Esophagus muscularis mucosa (tissue), 4 donors: ENCODE measurements around the gene ARMC2.

Experiments
- CTCF ChIP-seq, 3 experiments: fragments of 200-600 bp in 2 of 3; fragments of 450-650 bp in 1 of 3; sonication (generic) in 2 of 3; IDR thresholded peaks; one replicate each; pipeline ENCODE4 v1.5.1; 2017 to 2019; ENCODE audit warnings: antibody characterized with exemption in 3 of 3, mild to moderate bottlenecking in 2 of 3, moderate library complexity in 1 of 3
- EP300 ChIP-seq: sonication (generic); formaldehyde crosslinking; IDR thresholded peaks from one replicate; pipeline ENCODE4 v1.6.1; 2017; ENCODE audit warnings: antibody characterized with exemption
- POLR2A ChIP-seq: fragments of 450-650 bp; IDR thresholded peaks from one replicate; pipeline ENCODE4 v1.6.1; 2017; ENCODE audit warnings: antibody characterized with exemption, moderate library complexity, mild to moderate bottlenecking, low read depth
- POLR2AphosphoS5 ChIP-seq, 2 donors: sonication (generic); formaldehyde crosslinking; IDR thresholded peaks; one replicate each; pipeline ENCODE4 v1.6.1; 2017; ENCODE audit warnings: antibody characterized with exemption in 2 of 2

- no peak for TF ChIP-seq POLR2AphosphoS5 (IDR thresholded peaks at IDR 0.05)
- TF ChIP-seq CTCF (IDR thresholded peaks at IDR 0.05), result no peak
- TF ChIP-seq POLR2A, result no peak
- no peak for TF ChIP-seq EP300
Observed at GRCh38 chr6:108801366-108801765, 46.9 kb upstream of the ARMC2 start.
